NB4 (cell line): ENCODE data around the gene HIF1AN.
A peak's percentile ranks its signal among the peaks of the same experiment; 100 is the strongest.

Source experiments
- DNase-seq: peaks from one replicate; pipeline ENCODE4 v3.0.0; 2010; ENCODE audit warnings: low read depth
- H3K4me3 ChIP-seq: one replicate; pipeline ENCODE4 v1.5.1; 2011; ENCODE audit warnings: mild to moderate bottlenecking, low read depth, low read length, moderate library complexity
- CTCF ChIP-seq: IDR thresholded peaks from one replicate; pipeline ENCODE4 v1.5.1; 2012; ENCODE audit warnings: low read depth, low read length
- MAX ChIP-seq: IDR thresholded peaks from 2 replicates; pipeline ENCODE4 v1.6.1; 2011; ENCODE audit warnings: low read depth, low read length
- MYC ChIP-seq: IDR thresholded peaks from 2 replicates; pipeline ENCODE4 v1.6.1; 2011; ENCODE audit warnings: low read depth, low read length
- POLR2A ChIP-seq: IDR thresholded peaks from 2 replicates; pipeline ENCODE4 v1.6.1; 2011; ENCODE audit warnings: mild to moderate bottlenecking; ENCODE audit not compliant: insufficient read length; ENCODE audit errors: extremely low read depth

The HIF1AN gene

GRCh38 chr10:100537475-100537874 lies 1.7 kb downstream of the HIF1AN start:
- TF ChIP-seq POLR2A (no peak), CTCF (no peak), MYC (no peak), MAX (no peak)
- DNase-seq = no peak
- H3K4me3 ChIP-seq = peak overlapping the region; percentile 87

GRCh38 chr10:100544950-100545349 lies 9.2 kb downstream of the HIF1AN start:
- H3K4me3 ChIP-seq = no peak overlapping the region
- no peak for DNase-seq
- TF ChIP-seq CTCF = no peak
- no peak for TF ChIP-seq POLR2A
- no peak for TF ChIP-seq MYC
- TF ChIP-seq MAX = no peak

- H3K4me3 ChIP-seq = no peak overlapping the region
- TF ChIP-seq MYC (no peak), POLR2A (no peak), MAX (no peak)
- DNase-seq = peak; percentile 55
Observed at GRCh38 chr10:100551196-100551595, 15.5 kb downstream of the HIF1AN start.

GRCh38 chr10:100551738-100552137 lies 16.0 kb downstream of the HIF1AN start:
- no peak for TF ChIP-seq MAX
- no peak for TF ChIP-seq POLR2A
- no peak for TF ChIP-seq CTCF
- no peak for TF ChIP-seq MYC
- no peak for DNase-seq
- H3K4me3 ChIP-seq = no peak overlapping the region

GRCh38 chr10:100553929-100554328 lies 18.2 kb downstream of the HIF1AN start:
- TF ChIP-seq MAX (no peak), POLR2A (no peak), MYC (no peak), CTCF (no peak)
- DNase-seq = no peak
- H3K4me3 ChIP-seq = no peak overlapping the region

- DNase-seq = no peak
- H3K4me3 ChIP-seq = no peak overlapping the region
- TF ChIP-seq MYC (no peak), POLR2A (no peak), MAX (no peak), CTCF (no peak)
Observed at GRCh38 chr10:100554902-100555301, 19.2 kb downstream of the HIF1AN start.
